ENCODE data around the gene KIF2C.
"Not testable (repeated sequence)": the region's sequence is repeated elsewhere in the genome, so short reads cannot be mapped to it uniquely, and the experiment has no call there.

KIF2C gene

GRCh38 chr1:44718091-44718490, 21.5 kb upstream of the KIF2C start:
- DNase-seq (ENCODE audit: low read depth in 2 of 2, low spot score in 1 of 2) = no peak

- no peak for DNase-seq (ENCODE audit: low read depth in 2 of 2, low spot score in 1 of 2)
Measured at GRCh38 chr1:44719318-44719717, 20.3 kb upstream of the KIF2C start.

DNA sequence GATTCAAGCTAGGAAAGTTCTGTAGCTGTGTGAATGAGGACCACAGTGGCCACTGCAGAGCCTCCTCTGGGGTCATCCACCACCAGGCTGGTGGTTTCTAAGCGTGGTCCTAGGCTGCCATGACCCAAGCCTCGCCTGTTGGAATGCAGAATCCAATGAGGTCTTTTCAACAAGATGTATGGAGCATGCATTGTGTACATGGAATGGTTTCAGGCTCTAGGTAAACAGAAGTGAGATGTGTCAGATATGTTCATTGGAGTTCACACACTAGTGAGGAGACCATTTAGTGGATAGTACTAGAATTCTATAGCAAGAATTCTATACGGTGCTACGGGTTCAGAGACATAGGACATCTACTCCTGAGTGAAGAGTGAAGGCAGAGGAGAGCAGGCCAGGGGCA, 19.4 kb upstream of the KIF2C start:
- DNase-seq (ENCODE audit: low read depth in 2 of 2, low spot score in 1 of 2) = no peak

DNA sequence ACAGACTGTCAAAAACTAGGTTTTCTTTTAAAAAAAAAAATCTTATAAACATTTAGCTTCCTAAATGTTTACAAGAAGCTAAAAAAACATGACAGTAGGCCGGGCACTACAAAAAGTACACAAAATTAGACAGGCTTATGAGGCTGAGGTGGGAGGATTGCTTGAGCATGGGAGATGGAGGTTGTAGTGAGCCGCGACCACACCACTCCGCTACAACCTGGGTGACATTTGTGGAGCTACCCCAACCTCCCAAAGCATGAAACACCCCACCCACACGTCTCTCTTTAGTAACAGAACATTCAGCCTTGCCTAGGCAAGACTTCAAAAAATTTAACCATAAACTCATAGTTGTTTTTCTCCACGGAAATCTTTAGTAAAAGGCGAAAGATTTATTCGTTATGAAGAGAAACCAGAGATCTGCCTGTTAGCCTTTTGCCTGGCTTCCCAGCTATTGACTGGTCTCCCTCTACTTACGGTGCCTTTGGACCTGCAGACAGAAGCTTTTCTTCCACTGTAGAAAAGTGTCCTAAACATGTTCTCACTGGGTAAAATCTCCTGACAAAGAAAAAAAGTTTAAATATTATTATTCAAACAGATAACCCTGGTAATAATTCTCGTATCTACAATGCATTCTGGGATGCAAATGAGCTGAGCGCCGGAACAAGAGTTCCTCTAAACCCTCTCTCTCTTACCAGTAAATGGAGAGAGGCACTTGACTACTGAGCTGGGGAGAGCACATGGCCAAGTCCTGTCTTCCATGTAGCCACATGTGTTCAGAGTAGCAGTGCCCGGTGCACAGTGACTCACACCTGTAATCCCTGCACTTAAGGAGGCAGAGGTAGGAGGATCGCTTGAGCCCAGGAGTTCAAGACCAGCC, 17.9 kb upstream of the KIF2C start:
- peak; percentile 44 to 45 for DNase-seq (ENCODE audit: low read depth in 2 of 2, low spot score in 1 of 2)

- no peak for DNase-seq (ENCODE audit: low read depth in 2 of 2, low spot score in 1 of 2)
Measured at GRCh38 chr1:44723064-44723463, 16.6 kb upstream of the KIF2C start.

DNA sequence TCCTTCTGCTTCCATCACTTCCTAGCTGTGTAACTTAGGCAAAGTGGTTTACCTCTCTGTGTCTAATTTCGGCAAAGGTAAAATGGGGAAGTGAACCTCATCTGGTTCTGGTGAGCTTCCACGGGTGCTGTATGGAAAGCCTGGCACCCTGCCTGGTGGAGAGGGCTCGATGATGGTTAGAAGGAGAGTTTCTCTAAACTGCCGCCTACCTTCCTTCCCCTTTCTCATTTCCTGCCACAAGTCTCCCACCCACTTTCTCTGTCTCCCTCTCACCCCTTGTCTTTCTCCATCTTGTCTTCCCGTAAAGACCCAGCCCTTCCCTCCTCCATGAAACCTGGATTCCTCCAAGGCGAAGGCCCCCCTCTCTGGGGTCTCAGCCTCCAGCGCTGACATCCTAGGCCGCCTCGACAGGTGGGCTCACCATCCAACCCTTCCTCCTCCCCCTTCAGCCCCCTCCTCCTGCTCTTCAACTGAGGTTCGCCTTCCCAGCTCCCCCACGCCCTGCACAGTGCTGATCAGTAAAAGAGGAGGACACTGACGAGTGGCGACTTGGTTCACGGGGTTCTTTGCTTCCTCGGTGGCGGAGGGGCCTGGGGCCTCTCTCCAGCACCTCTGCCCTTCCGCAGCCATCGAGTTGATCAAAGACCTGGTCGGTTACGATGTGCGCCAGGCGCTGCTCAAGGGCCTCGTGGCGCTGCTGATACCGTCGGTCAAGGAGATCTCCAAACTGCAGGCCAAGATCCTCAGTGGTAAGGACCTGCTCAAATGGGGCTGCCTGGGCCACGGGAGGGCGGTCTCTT, 15.9 kb upstream of the KIF2C start:
- DNase-seq (ENCODE audit: low read depth in 2 of 2, low spot score in 1 of 2) = no peak

DNA sequence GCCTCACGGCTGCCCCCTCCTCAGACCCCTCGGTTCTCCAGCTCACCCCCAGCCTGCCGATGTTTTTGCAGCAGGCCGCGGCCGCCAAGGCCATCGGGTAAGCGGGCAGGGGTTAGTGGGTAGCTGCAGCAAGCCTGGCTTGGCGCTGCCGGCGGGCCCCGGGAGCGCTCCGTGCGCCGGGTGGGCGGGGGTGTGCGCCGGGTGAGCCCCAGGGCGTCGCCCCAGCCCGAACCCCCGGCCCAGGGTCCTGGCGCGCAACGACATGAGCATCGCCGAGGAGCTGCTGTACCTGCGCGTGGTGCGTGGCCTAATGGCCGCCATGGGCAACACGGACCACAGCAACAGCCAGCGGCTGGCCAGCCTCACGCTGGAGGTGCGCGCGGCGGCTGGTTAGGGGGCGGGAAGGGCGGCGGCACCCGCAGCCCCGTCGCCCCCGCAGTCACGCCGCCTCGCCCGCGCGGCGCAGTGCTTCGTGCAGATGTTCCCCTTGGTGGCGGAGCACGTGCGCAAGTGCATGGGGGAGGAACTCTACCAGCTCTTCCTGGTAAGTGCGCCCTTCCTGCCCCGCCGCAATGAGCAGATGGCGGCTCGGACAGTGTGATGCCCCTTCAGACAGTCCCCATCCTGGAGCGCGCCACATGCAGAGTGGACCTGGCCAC, 15.2 kb upstream of the KIF2C start:
- no peak for DNase-seq (ENCODE audit: low read depth in 2 of 2, low spot score in 1 of 2)

DNA sequence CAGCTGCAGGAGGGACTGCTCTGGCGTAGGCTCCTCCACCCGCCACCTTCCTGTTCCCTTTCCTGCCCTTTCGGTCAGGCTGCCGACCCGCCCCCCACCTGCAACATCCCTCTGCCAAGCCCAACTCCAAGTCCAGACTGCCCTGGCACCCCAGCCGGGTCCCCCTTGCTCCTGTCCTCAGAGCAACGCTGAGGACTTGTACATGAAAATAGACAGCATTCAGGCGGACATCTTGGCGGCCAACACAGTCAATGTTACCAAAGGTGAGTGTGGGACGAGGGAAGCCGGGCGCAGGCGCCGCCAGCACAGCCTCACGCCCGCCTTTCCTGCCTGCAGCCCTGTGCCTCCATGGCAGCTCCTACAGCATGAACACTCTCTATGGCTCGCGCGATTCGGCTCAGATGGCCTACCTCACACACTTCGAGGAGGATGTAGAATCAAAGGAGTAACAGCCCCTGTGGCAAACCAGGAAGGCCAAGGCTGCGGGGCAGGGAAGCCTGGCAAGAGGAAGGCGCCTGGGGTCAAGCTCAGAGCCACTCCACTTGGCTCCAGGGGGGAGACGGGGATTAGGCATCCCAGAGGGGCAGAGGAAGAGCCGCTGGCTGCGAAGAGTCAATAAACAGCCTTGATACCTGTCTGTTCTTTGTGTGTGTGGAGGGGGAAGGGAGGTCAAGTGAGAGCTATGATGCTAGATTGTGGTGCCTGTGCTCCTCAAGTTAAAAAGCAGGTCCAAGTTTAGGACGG, 14.5 kb upstream of the KIF2C start:
- DNase-seq (ENCODE audit: low read depth in 2 of 2, low spot score in 1 of 2) = no peak

DNA sequence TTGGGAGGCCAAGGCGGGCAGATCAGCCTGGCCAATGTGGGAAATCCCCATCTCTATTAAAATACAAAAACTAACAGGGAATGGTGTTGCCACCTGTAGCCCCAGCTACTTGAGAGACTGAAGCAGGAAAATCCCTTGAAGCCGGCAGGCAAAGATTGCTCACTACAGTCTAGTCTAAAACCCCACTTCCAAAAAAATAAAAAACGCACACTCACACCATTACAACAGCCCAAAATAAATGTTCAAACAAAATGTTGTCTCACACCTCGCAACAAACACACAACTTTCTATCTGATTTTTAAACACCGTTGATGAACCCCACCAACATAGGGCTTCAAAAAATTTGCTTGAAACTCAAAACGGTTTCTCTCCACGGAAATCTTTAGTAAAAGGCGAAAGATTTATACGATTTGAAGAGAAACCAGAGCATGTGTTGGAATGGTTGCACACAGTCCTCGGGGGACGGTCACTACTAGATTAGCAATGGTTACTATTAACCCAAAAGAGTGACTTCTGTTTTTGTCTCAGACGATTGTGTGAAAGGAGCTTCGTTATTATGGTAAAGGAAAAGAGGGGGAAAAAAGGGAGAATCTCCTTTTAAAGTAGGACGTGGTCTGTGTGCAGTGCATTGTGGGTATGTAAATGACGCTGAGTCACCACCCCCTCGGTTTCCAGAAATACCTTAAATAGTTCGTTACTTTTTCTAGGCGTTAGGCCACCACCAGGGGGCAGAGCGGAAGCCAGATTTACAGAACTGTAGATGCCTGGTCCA, 8.7 kb upstream of the KIF2C start, which contains the start of gene RNU5D-1:
Gene RNU5D-1, minus strand, starts transcription at position 430 of the 772 bp plus-strand sequence.
- peak; percentile 86 to 92 for DNase-seq (ENCODE audit: low read depth in 2 of 2, low spot score in 1 of 2)

- no peak for DNase-seq (ENCODE audit: low read depth in 2 of 2, low spot score in 1 of 2)
Measured at GRCh38 chr1:44733365-44733764, 6.3 kb upstream of the KIF2C start.

DNA sequence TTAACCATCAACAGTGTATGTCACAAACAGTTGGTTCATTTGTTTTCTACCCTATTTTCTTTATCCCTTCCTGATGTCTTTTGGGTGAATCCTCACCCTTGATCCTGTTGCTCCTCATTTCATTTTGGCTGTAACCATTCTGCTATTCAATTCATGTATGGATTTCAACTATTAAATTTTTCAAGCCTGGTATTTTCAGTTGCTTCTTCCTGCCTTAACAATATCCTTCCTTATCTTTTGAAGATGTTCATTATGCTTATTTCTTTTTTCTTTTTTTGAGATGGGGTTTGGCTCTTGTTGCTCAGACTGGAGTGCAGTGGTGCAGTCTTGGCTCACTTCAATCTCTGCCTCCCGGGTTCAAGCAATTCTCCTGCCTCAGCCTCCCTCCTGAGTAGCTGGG, 5.9 kb upstream of the KIF2C start:
- no peak for DNase-seq (ENCODE audit: low read depth in 2 of 2, low spot score in 1 of 2)

GRCh38 chr1:44735992-44736391, 3.6 kb upstream of the KIF2C start:
- DNase-seq (ENCODE audit: low read depth in 2 of 2, low spot score in 1 of 2) = no peak

DNA sequence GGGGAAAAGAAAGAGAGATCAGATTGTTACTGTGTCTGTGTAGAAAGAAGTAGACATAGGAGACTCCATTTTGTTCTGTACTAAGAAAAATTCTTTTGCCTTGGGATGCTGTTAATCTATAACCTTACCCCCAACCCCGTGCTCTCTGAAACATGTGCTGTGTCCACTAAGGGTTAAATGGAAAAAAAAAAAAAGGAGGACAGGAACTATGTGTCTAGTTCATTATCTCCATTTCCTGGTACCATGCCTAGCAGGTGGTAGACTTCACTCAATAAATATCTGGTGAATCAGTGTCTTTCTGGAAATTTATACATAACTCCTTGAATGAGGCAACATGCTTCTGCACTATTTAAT, 707 bp upstream of the KIF2C start:
- not testable (repeated sequence) for DNase-seq (ENCODE audit: low read depth in 2 of 2, low spot score in 1 of 2)

GRCh38 chr1:44740179-44740617, 561 bp downstream of the KIF2C start:
- no peak for DNase-seq (ENCODE audit: low read depth in 2 of 2, low spot score in 1 of 2)

DNA sequence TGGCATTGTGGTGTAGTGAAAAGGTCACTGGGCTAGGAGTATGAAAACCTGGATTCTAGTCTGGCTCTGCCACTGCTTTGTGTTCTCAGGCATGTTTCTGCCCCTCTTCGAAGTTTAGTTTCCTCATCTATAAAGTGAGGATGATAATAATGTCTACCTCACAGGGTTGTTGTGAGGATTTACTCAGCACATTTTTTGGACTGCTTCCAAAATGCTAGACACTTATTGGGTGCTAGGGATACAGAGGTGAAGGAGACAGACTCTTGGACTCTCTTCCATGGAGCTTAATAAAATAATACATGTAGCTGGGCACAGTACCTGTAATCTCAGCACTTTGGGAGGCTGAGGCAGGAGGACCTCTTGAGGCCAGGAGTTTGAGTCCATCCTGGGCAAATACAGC, 3.6 kb downstream of the KIF2C start:
- DNase-seq (ENCODE audit: low read depth in 2 of 2, low spot score in 1 of 2) = no peak

DNA sequence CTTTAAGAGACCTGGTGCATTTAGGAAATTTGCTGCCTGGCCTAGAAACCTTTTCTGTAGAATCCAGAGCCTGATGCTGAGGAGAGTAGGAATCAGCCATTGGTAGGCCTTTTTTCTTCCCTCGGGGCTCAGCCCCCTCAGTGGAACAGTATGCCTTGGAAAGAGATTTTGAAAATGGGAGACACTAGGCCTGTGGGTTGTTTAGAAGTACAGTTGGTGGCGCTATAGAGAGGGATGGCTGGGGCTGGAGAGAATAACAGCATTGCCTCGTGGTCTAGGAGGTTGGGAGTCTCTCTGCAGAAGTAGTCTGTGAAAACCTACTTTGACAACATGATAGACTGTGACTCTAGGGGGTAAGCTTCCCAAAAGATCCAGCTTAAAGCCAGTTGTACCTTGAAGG, 8.2 kb downstream of the KIF2C start:
- no peak for DNase-seq (ENCODE audit: low read depth in 2 of 2, low spot score in 1 of 2)

DNA sequence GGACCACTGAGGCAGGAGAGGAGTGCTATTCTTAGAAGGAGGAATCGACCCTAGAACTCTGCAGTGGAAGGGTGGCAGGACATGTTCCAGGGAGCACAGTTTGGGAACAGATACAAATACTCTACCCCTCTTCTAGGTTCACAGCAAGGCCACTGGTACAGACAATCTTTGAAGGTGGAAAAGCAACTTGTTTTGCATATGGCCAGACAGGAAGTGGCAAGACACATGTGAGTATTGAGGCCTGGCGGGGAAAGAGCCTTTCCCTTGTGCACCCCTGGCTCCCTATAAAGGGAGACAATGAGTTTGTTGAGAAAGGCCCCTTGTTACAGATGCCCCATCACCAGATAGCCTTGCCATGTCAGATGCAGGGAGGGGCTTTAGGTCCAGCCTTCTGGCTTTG, 17.8 kb downstream of the KIF2C start:
- DNase-seq (ENCODE audit: low read depth in 2 of 2, low spot score in 1 of 2) = no peak

GRCh38 chr1:44759077-44759476, 19.4 kb downstream of the KIF2C start:
- no peak for DNase-seq (ENCODE audit: low read depth in 2 of 2, low spot score in 1 of 2)

GRCh38 chr1:44760876-44761275, 21.2 kb downstream of the KIF2C start:
- DNase-seq (ENCODE audit: low read depth in 2 of 2, low spot score in 1 of 2) = no peak

- not testable (repeated sequence) for DNase-seq (ENCODE audit: low read depth in 2 of 2, low spot score in 1 of 2)
Measured at GRCh38 chr1:44766421-44766820, 26.8 kb downstream of the KIF2C start.

All from stimulated activated CD8-positive, alpha-beta memory T cell treated with anti-CD3 and anti-CD28 coated beads, Interleukin-4, amount 100 ng/mL, for 4 hours (primary cell).